Gastroesophageal sphincter (tissue), 3 donors: ENCODE data around the gene PFDN4.

Experiments
- CTCF ChIP-seq, 4 experiments: fragments of 200-600 bp in 2 of 4; fragments of 450-650 bp in 2 of 4; sonication (generic) in 1 of 4; IDR thresholded peaks; one replicate each; pipeline ENCODE4 v1.5.1; 2017 to 2019; ENCODE audit warnings: antibody characterized with exemption in 4 of 4, mild to moderate bottlenecking in 2 of 4, moderate library complexity in 2 of 4
- POLR2A ChIP-seq, 2 donors: fragments of 450-650 bp; IDR thresholded peaks; one replicate each; pipeline ENCODE4 v1.6.1; 2017; ENCODE audit warnings: antibody characterized with exemption in 2 of 2, mild to moderate bottlenecking in 2 of 2, moderate library complexity in 1 of 2
- POLR2AphosphoS5 ChIP-seq: sonication (generic); formaldehyde crosslinking; IDR thresholded peaks from one replicate; pipeline ENCODE4 v1.6.1; 2017; ENCODE audit warnings: antibody characterized with exemption

GRCh38 chr20:54172856-54173652, 34.8 kb upstream of the PFDN4 start:
- TF ChIP-seq POLR2A (IDR thresholded peaks at IDR 0.05) (no peak), CTCF (IDR thresholded peaks at IDR 0.05) (no peak), POLR2AphosphoS5 (no peak)
